NT2/D1 (cell line): ENCODE measurements around the gene KRT40.

Source experiments
- SUZ12 ChIP-seq: IDR thresholded peaks from 2 replicates; pipeline ENCODE4 v1.6.1; 2011; ENCODE audit not compliant: insufficient read length, insufficient read depth; ENCODE audit errors: extremely low read depth
- YY1 ChIP-seq: IDR thresholded peaks from 2 replicates; pipeline ENCODE4 v1.6.1; 2011; ENCODE audit not compliant: insufficient read length, insufficient read depth

DNA sequence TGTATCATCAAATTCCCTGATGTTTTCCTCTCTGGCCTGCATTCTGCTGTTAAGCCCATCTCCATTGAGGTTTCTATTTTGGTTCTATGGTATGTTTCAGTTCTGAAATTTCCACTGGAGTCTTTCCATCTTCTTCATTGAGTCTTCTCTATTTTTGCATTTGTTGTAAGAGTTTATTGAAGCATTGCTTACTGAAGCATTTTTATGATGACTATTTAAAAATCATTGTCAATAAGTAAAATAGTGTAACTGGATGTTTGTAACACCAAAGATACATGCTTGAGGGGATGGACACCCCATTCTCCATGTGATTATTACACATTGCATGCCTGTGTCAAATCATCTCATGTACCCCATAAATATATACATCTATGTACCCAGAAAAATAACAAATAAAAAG is 8.6 kb downstream of the KRT40 start:
- TF ChIP-seq YY1 (no peak), SUZ12 (no peak)
